HEK293 (cell line): ENCODE results near the gene DYNLT4.

Experiments
- ZBTB21 ChIP-seq: fragments of 450-650 bp; formaldehyde crosslinking; IDR thresholded peaks from 2 replicates; pipeline ENCODE4 v1.5.1; 2017; ENCODE audit warnings: missing biosample characterization, missing genetic modification characterization
- ZBTB8A ChIP-seq: fragments of 450-650 bp; formaldehyde crosslinking; IDR thresholded peaks from 2 replicates; pipeline ENCODE4 v1.5.1; 2016; ENCODE audit warnings: missing biosample characterization, missing genetic modification characterization
- ZFP69B ChIP-seq: fragments of 450-650 bp; formaldehyde crosslinking; IDR thresholded peaks from 2 replicates; pipeline ENCODE4 v1.5.1; 2016; ENCODE audit warnings: missing biosample characterization, missing genetic modification characterization
- ZNF19 ChIP-seq: fragments of 450-650 bp; formaldehyde crosslinking; IDR thresholded peaks from 2 replicates; pipeline ENCODE4; 2016; ENCODE audit warnings: missing biosample characterization, missing genetic modification characterization, low read depth
- ZNF274 ChIP-seq, 2 experiments: fragments of 200-500 bp in 1 of 2; fragments of 450-650 bp in 1 of 2; sonication (Bioruptor generic) in 1 of 2; formaldehyde crosslinking in 1 of 2; IDR thresholded peaks; 2 replicates each; pipeline versions ENCODE4 v1.5.1 to v1.6.1; 2014 to 2016; ENCODE audit warnings: borderline replicate concordance in 1 of 2, inconsistent platforms in 1 of 2, low read length in 1 of 2, missing biosample characterization in 1 of 2, missing genetic modification characterization in 1 of 2
- ZNF660 ChIP-seq: fragments of 450-650 bp; IDR thresholded peaks from 2 replicates; pipeline ENCODE4 v1.5.1; 2018; ENCODE audit warnings: missing biosample characterization, mild to moderate bottlenecking, missing genetic modification characterization
- TF ChIP-seq, protein P1 (sequence below): fragments of 450-650 bp; formaldehyde crosslinking; IDR thresholded peaks from 2 replicates; pipeline ENCODE4 v1.5.1; 2016; ENCODE audit warnings: missing biosample characterization, missing genetic modification characterization
- TF ChIP-seq, protein P2 (sequence below): fragments of 450-650 bp; formaldehyde crosslinking; IDR thresholded peaks from 2 replicates; pipeline ENCODE4 v1.5.1; 2016; ENCODE audit warnings: missing biosample characterization, missing genetic modification characterization

DNA sequence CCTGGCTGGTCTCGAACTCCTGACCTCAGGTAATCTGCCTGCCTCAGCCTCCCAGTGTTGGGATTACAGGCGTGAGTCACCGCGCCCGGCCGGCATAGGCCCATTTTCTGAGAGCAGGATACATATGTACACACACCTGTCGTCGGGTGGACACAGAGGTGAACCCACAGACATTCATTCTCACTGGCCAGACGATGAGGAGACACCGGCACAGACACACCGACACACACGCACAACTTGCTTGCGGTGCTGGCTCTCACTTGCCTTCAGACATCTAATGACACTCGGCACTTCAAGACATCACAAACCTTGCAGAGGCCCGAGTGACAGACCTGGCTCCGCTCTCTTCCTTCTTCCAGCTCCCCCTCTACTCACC, 35.3 kb upstream of the DYNLT4 start:
- TF ChIP-seq, protein P1, sequence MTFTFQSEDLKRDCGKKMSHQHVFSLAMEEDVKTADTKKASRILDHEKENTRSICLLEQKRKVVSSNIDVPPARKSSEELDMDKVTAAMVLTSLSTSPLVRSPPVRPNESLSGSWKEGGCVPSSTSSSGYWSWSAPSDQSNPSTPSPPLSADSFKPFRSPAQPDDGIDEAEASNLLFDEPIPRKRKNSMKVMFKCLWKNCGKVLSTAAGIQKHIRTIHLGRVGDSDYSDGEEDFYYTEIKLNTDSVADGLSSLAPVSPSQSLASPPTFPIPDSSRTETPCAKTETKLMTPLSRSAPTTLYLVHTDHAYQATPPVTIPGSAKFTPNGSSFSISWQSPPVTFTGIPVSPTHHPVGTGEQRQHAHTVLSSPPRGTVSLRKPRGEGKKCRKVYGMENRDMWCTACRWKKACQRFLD (tag by site-specific recombination): no peak
- TF ChIP-seq ZNF274 (IDR thresholded peaks at IDR 0.05; ENCODE audit: low read length): no peak
- TF ChIP-seq ZNF274 (tag by site-specific recombination; IDR thresholded peaks at IDR 0.05; ENCODE audit: borderline replicate concordance): no peak
- TF ChIP-seq, protein P2, sequence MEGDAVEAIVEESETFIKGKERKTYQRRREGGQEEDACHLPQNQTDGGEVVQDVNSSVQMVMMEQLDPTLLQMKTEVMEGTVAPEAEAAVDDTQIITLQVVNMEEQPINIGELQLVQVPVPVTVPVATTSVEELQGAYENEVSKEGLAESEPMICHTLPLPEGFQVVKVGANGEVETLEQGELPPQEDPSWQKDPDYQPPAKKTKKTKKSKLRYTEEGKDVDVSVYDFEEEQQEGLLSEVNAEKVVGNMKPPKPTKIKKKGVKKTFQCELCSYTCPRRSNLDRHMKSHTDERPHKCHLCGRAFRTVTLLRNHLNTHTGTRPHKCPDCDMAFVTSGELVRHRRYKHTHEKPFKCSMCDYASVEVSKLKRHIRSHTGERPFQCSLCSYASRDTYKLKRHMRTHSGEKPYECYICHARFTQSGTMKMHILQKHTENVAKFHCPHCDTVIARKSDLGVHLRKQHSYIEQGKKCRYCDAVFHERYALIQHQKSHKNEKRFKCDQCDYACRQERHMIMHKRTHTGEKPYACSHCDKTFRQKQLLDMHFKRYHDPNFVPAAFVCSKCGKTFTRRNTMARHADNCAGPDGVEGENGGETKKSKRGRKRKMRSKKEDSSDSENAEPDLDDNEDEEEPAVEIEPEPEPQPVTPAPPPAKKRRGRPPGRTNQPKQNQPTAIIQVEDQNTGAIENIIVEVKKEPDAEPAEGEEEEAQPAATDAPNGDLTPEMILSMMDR (tag by site-specific recombination): no peak
- TF ChIP-seq ZNF660: no peak
- no peak for TF ChIP-seq ZNF19 (tag by site-specific recombination)
- no peak for TF ChIP-seq ZBTB8A
- TF ChIP-seq ZFP69B (tag by site-specific recombination): no peak
- TF ChIP-seq ZBTB21 (tag by site-specific recombination): no peak
